NCI-H146 treated with DMSO at 0.1 percent for 48 hours (cell line): ENCODE data around the gene ARID4B.

Source experiments
- DNase-seq: peaks from one replicate; lab custom pipeline; 2025; ENCODE audit not compliant: unreplicated experiment; lab: John Stamatoyannopoulos, UW

ARID4B gene

GRCh38 chr1:235131961-235132360 is 196.0 kb downstream of the ARID4B start:
- no peak for DNase-seq

- no peak for DNase-seq
Observed at GRCh38 chr1:235130766-235131270, 197.2 kb downstream of the ARID4B start.

GRCh38 chr1:235129774-235130570 is 198.0 kb downstream of the ARID4B start:
- DNase-seq = no peak

- DNase-seq = peak; percentile 95
Observed at GRCh38 chr1:235128456-235129328, 199.3 kb downstream of the ARID4B start, which contains the start of gene TOMM20. Gene TOMM20 (minus strand): TSS chr1:235128837. CDS start chr1:235128715, 122 bp downstream.

- DNase-seq = no peak
Observed at GRCh38 chr1:235127732-235128455, 200.1 kb downstream of the ARID4B start.

- no peak for DNase-seq
Observed at GRCh38 chr1:235127203-235127602, 200.8 kb downstream of the ARID4B start.

GRCh38 chr1:235124665-235125064 is 203.3 kb downstream of the ARID4B start:
- DNase-seq = no peak

- no peak for DNase-seq
Observed at GRCh38 chr1:235124111-235124510, 203.9 kb downstream of the ARID4B start.

GRCh38 chr1:235122348-235122747 is 205.6 kb downstream of the ARID4B start:
- DNase-seq = no peak
